H1 (cell line): ENCODE measurements around the gene LFNG. TPM values are rescaled to one million over a fixed set of nuclear protein-coding genes. Genes with fewer than 3 reads are reported as not detected.

Experiments
- HDAC2 ChIP-seq, 2 experiments: fragments of 300-600 bp in 1 of 2; sonication (generic) in 1 of 2; IDR thresholded peaks; 2 replicates each; pipeline ENCODE4 v1.6.1; 2011 to 2012; ENCODE audit warnings: low read depth in 2 of 2, low read length in 2 of 2, mild to moderate bottlenecking in 2 of 2, moderate library complexity in 2 of 2, borderline replicate concordance in 1 of 2, inconsistent platforms in 1 of 2
- polyA plus RNA-seq, 7 experiments: library from polyadenylated mRNA; depleted of rRNA in 3 of 7; stranded (reverse) in 5 of 7; unstranded in 2 of 7; fragments of >200 nt in 5 of 7; fragments of 200-250 nt in 2 of 7; gene quantifications; 1 replicate in 5 of 7; 2 replicates in 1 of 7; 4 replicates in 1 of 7; pipeline versions ENCODE4 v1.2.1 to v1.2.3, GENCODE V29; 2011 to 2013; ENCODE audit warnings: missing spikeins in 2 of 7, mixed read lengths in 2 of 7
- total RNA-seq: library from RNA; stranded (reverse); fragmentation: NEBNext Ultra II Directional; extraction: Animal tissue kit (Norgen Biotek cat#: 25700); gene quantifications from 2 replicates; pipeline ENCODE4 v1.2.1, GENCODE V29; 2021

LFNG gene
- total and polyA plus RNA-seq, 2 of the 8 experiments (the other 6 are each of a cell fraction or from before 2014, with no cell fraction given): 31.6 to 35.6 TPM

- TF ChIP-seq HDAC2 (IDR thresholded peaks at IDR 0.05; ENCODE audit: borderline replicate concordance in 1 of 2, low read depth in 2 of 2, low read length in 2 of 2): no peak
Observed at GRCh38 chr7:2501947-2502646, 17.5 kb upstream of the LFNG start (continued).
